ENCODE results near the gene EVX2. TPM values are rescaled to one million over a fixed set of nuclear protein-coding genes. Genes with fewer than 3 reads are reported as not detected.

Gene EVX2
- total RNA-seq, 1 experiment from 2014 or later: not detected

DNA sequence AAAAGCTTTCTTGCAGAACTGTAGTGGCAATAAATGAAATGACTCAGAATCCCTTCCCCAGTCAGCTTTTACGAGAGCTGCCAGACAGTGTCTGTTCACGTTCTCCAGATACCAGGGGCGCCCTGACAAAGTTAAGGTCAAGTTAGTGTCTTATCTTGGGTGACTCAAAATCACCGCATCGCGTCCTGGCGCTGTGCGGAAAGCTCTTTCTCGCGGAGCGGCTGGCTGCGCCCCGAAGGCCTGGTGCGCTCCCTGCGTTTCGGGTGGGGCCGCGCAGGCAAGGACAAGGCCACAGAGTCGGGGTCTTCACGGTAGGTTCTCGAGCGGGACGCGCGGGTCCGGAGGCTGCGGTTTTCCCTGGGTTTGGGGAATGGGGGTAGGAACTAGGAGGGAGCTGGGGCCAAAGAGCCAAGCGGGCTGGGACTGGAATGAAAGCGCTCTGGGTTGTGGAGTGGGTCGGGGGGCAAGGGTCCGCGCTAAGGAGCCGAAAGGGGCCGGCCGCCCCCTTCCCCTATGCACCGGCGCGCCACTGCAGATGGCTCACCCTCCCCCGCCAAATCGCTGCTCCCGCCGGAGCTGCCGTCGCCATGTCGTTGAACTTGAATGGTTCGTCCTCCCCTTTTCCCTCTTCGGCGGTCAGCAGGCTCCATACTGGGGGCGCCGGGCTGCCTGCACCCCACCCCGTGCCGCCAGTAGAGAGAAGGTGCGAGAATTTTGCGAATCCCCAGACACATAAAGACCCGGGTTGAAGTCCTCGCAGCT lies 20.7 kb upstream of the EVX2 start:
- Histone ChIP-seq H3K4me3 (no peak overlapping the region), H3K9me2 (ENCODE audit: insufficient read depth) (no peaks in the 10 kb centered on the region), H3K79me2 (ENCODE audit: low read depth) (no peaks in the 10 kb centered on the region), H3F3A (ENCODE audit: insufficient read depth, low read depth) (no peaks in the 10 kb centered on the region), H3K36me3 (ENCODE audit: low read depth) (no peaks in the 10 kb centered on the region), H3K9me3 (ENCODE audit: insufficient read depth, low read depth) (no peaks in the 10 kb centered on the region), H3K27ac (no peak overlapping the region), H3K27me3 (ENCODE audit: insufficient read depth, low read depth) (peaks cover 27% of the 10 kb centered on the region), H3K4me1 (replicated peaks; ENCODE audit: insufficient read depth) (no peaks in the 10 kb centered on the region), H4K20me1 (ENCODE audit: insufficient read depth) (no peaks in the 10 kb centered on the region), H3K4me2 (no peak overlapping the region), H2AFZ (no peak overlapping the region)
- ChIA-PET CTCF (no interaction called here), POLR2A (ENCODE audit: unreplicated experiment) (no interaction called here)
- DNase-seq: no peak
- TF ChIP-seq EZH2 (IDR thresholded peaks at IDR 0.05; ENCODE audit: low read depth): no peak
- TF ChIP-seq, protein P1, sequence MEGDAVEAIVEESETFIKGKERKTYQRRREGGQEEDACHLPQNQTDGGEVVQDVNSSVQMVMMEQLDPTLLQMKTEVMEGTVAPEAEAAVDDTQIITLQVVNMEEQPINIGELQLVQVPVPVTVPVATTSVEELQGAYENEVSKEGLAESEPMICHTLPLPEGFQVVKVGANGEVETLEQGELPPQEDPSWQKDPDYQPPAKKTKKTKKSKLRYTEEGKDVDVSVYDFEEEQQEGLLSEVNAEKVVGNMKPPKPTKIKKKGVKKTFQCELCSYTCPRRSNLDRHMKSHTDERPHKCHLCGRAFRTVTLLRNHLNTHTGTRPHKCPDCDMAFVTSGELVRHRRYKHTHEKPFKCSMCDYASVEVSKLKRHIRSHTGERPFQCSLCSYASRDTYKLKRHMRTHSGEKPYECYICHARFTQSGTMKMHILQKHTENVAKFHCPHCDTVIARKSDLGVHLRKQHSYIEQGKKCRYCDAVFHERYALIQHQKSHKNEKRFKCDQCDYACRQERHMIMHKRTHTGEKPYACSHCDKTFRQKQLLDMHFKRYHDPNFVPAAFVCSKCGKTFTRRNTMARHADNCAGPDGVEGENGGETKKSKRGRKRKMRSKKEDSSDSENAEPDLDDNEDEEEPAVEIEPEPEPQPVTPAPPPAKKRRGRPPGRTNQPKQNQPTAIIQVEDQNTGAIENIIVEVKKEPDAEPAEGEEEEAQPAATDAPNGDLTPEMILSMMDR (conservative IDR thresholded peaks at IDR 0.05): no peak
- intact Hi-C loops (cut with micrococcal nuclease; ENCODE audit: unreplicated experiment): no loop called here
- BruUV-seq (replicated peaks): no TSS peak

DNA sequence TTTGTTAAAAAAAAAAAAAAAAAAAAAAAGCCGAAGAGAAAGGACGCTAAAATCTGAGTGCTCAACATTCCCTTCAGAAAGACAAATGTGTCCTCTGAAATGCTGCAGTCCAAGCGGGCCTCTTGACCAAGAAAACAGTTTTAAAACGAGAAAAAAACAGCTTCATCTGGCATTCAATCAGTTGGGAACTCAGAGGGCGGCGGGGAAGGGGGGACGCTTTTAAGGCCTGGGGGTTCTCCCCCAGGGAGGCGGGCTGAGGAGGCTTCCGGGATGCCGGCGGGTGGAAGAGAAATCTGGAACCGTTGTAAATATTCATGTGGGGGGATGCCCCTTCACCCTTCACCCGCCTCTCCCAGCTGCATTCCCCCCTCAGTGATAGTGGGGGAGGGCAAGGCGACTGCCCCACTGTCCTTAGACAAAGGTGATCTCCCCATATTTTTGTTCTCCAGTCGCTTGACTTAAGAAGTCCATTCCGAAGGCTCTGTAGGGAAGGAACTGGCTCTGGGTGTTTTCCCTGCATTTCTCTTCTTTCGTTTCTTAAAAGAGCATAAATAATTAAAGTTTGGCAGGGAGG lies 20.1 kb upstream of the EVX2 start:
- Histone ChIP-seq H2AFZ (no peak overlapping the region), H3F3A (ENCODE audit: insufficient read depth, low read depth) (no peaks in the 10 kb centered on the region), H3K36me3 (ENCODE audit: low read depth) (no peaks in the 10 kb centered on the region), H3K27ac (no peak overlapping the region), H3K9me3 (ENCODE audit: insufficient read depth, low read depth) (no peaks in the 10 kb centered on the region), H3K27me3 (ENCODE audit: insufficient read depth, low read depth) (peaks cover 27% of the 10 kb centered on the region), H4K20me1 (ENCODE audit: insufficient read depth) (no peaks in the 10 kb centered on the region), H3K4me2 (no peak overlapping the region), H3K4me3 (no peak overlapping the region), H3K9me2 (ENCODE audit: insufficient read depth) (no peaks in the 10 kb centered on the region), H3K4me1 (replicated peaks; ENCODE audit: insufficient read depth) (no peaks in the 10 kb centered on the region), H3K79me2 (ENCODE audit: low read depth) (no peaks in the 10 kb centered on the region)
- intact Hi-C loops (cut with micrococcal nuclease; ENCODE audit: unreplicated experiment): no loop called here
- no peak for TF ChIP-seq EZH2 (IDR thresholded peaks at IDR 0.05; ENCODE audit: low read depth)
- TF ChIP-seq, protein P1 (conservative IDR thresholded peaks at IDR 0.05): no peak
- no TSS peak for BruUV-seq (replicated peaks)
- no peak for DNase-seq
- POLR2A ChIA-PET (ENCODE audit: unreplicated experiment): no interaction called here
- CTCF ChIA-PET: no interaction called here

DNA sequence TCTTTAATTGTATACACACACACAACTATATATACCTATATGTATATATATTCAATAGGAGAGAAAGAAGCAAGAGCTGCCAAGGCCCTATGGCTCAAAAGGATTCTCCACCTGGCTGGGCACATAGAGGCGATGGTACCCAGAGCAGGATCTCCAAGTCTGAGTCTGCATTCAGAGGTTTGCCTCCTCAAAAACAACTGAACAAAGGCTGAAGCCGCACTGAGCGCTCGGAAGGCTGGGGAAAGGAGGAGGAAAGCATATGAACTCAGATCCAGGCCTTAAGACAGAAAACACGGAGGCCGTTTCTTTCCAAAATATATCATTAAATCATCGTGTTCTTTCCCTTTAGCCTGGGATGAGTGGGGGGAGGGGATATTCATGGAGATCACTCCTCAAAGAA lies 19.4 kb upstream of the EVX2 start:
- H3K36me3 ChIP-seq (ENCODE audit: low read depth): no peaks in the 10 kb centered on the region
- no peak for TF ChIP-seq EZH2 (IDR thresholded peaks at IDR 0.05; ENCODE audit: low read depth)
- TF ChIP-seq, protein P1 (conservative IDR thresholded peaks at IDR 0.05): no peak
- no peaks in the 10 kb centered on the region for H3K4me1 ChIP-seq (replicated peaks; ENCODE audit: insufficient read depth)
- ChIA-PET CTCF (no interaction called here), POLR2A (ENCODE audit: unreplicated experiment) (interaction anchor here (0.6 kb wide), 1 partner anchor 791 kb away, joined by 7 read pairs; no protein-coding TSS in a partner anchor)
- no TSS peak for BruUV-seq (replicated peaks)
- H2AFZ ChIP-seq: no peak overlapping the region
- H3K9me2 ChIP-seq (ENCODE audit: insufficient read depth): no peaks in the 10 kb centered on the region
- no peaks in the 10 kb centered on the region for H3K79me2 ChIP-seq (ENCODE audit: low read depth)
- no peaks in the 10 kb centered on the region for H4K20me1 ChIP-seq (ENCODE audit: insufficient read depth)
- no peak for DNase-seq
- no peak overlapping the region for H3K27ac ChIP-seq
- no peak overlapping the region for H3K4me3 ChIP-seq
- H3K27me3 ChIP-seq (ENCODE audit: insufficient read depth, low read depth): peaks cover 27% of the 10 kb centered on the region
- H3K9me3 ChIP-seq (ENCODE audit: insufficient read depth, low read depth): no peaks in the 10 kb centered on the region
- no peak overlapping the region for H3K4me2 ChIP-seq
- H3F3A ChIP-seq (ENCODE audit: insufficient read depth, low read depth): no peaks in the 10 kb centered on the region
- intact Hi-C loops (cut with micrococcal nuclease; ENCODE audit: unreplicated experiment): no loop called here
